SU-DHL-6 (cell line): ENCODE measurements around the gene ST6GALNAC4.

Experiments used
- H2AFZ ChIP-seq: fragments of 200-600 bp; sonication (generic); 2 replicates; pipeline ENCODE4 v1.6.1; 2014; ENCODE audit warnings: low read depth, mild to moderate bottlenecking, moderate library complexity, mixed read lengths, antibody characterized with exemption, low read length; ENCODE audit not compliant: severe bottlenecking
- H3F3A ChIP-seq: fragments of 200-600 bp; shearing (Covaris generic); 2 replicates; pipeline ENCODE4 v1.6.0; 2016; ENCODE audit warnings: antibody characterized with exemption, mild to moderate bottlenecking; ENCODE audit not compliant: insufficient read depth
- H3K27ac ChIP-seq: fragments of 200-600 bp; sonication (generic); 2 replicates; pipeline ENCODE4 v1.5.1; 2016; ENCODE audit warnings: low read depth, mild to moderate bottlenecking, low read length, moderate library complexity, mixed read lengths
- H3K27me3 ChIP-seq: fragments of 200-600 bp; sonication (generic), shearing (Covaris generic); 2 replicates; pipeline ENCODE4 v1.6.0; 2014; ENCODE audit warnings: mild to moderate bottlenecking, low read length
- H3K36me3 ChIP-seq: fragments of 200-600 bp; sonication (generic); 2 replicates; pipeline ENCODE4 v1.6.1; 2014; ENCODE audit warnings: mild to moderate bottlenecking, low read length, mixed read lengths
- H3K4me2 ChIP-seq: fragments of 300-600, 200-600 bp; shearing (Covaris generic), sonication (generic); 2 replicates; pipeline ENCODE4 v1.6.0; 2014; ENCODE audit warnings: low read length, low read depth, mild to moderate bottlenecking; ENCODE audit not compliant: poor library complexity, severe bottlenecking
- H3K4me3 ChIP-seq: fragments of 200-600 bp; sonication (generic); 2 replicates; pipeline ENCODE4 v1.5.1; 2014; ENCODE audit warnings: antibody characterized with exemption, low read length, mild to moderate bottlenecking, mixed read lengths; ENCODE audit not compliant: insufficient read depth, poor library complexity, severe bottlenecking
- H3K79me2 ChIP-seq: fragments of 200-600 bp; sonication (generic); 2 replicates; pipeline ENCODE4 v1.6.1; 2014; ENCODE audit warnings: mild to moderate bottlenecking, low read length, moderate library complexity; ENCODE audit not compliant: insufficient read depth
- H3K9ac ChIP-seq: fragments of 200-600 bp; sonication (generic); 2 replicates; pipeline ENCODE4 v1.7.0; 2014; ENCODE audit warnings: mild to moderate bottlenecking, low read length
- H3K9me2 ChIP-seq: fragments of 200-600 bp; sonication (generic); replicated peaks from 2 replicates; pipeline ENCODE4 v1.6.1; 2014; ENCODE audit warnings: low read length; ENCODE audit not compliant: insufficient read depth
- H3K9me3 ChIP-seq: fragments of 200-600 bp; sonication (generic); 2 replicates; pipeline ENCODE4 v1.6.1; 2014; ENCODE audit warnings: low read length, mixed read lengths; ENCODE audit not compliant: insufficient read depth
- H4K20me1 ChIP-seq: fragments of 200-600 bp; sonication (generic); 2 replicates; pipeline ENCODE4 v1.6.1; 2014; ENCODE audit warnings: low read depth, mild to moderate bottlenecking, antibody characterized with exemption, low read length, moderate library complexity, mixed read lengths
- CTCF ChIP-seq: fragments of 200-600 bp; sonication (generic); IDR thresholded peaks from one replicate; pipeline ENCODE4 v1.5.1; 2017; ENCODE audit warnings: antibody characterized with exemption, mild to moderate bottlenecking, low read length, moderate library complexity; ENCODE audit not compliant: insufficient read depth, poor library complexity, severe bottlenecking
- EZH2phosphoT487 ChIP-seq: fragments of 200-600 bp; sonication (generic), shearing (Covaris generic); conservative IDR thresholded peaks from 2 replicates; pipeline ENCODE4 v1.6.1; 2018; ENCODE audit warnings: mild to moderate bottlenecking, antibody characterized with exemption, low read length, moderate library complexity, mixed read lengths

ST6GALNAC4 gene

DNA sequence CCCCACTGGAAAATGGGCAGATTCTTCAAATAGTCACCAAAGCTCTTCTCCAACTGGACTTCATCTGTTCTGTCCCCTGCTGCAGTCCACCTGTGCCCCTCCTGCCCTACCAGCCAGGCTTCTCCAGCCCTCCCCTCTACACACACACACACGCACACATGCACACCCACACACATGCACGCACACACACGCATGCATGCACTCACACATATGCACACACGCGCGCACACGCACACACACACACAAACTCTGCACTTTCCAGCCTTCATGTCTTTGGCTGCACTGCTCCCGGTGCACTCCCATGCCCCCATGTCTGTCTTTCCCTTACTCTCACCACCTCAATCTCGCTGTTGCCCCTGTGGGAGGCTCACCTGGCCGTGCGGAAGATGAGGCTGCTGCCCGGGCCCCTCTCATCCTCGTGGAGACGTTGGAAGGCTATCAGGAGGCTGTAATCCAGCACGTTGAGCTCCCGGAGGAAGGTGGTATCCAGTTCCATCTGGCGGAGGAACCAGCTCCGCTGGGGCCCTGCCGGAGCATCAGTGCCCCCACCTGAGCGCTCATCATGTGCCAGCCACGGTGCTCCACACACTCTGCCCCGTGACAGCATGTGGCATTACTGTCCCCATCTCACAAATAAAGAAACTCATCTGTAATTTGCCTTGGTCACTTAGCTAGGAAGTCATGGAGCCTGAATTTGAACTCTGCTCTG is 8.0 kb upstream of the ST6GALNAC4 start:
- Histone ChIP-seq H4K20me1 (no peaks in the 10 kb centered on the region), H2AFZ (no peak overlapping the region), H3F3A (peaks cover 1% of the 10 kb centered on the region; the same call in 1 of the 2 replicates), H3K27me3 (no peaks in the 10 kb centered on the region), H3K27ac (no peak overlapping the region), H3K9me3 (no peaks in the 10 kb centered on the region), H3K79me2 (no peaks in the 10 kb centered on the region), H3K4me3 (no peak overlapping the region), H3K4me2 (no peak overlapping the region), H3K9ac (no peak overlapping the region), H3K36me3 (no peaks in the 10 kb centered on the region), H3K9me2 (no peaks in the 10 kb centered on the region)
- TF ChIP-seq EZH2phosphoT487: no peak
- no peak for TF ChIP-seq CTCF

DNA sequence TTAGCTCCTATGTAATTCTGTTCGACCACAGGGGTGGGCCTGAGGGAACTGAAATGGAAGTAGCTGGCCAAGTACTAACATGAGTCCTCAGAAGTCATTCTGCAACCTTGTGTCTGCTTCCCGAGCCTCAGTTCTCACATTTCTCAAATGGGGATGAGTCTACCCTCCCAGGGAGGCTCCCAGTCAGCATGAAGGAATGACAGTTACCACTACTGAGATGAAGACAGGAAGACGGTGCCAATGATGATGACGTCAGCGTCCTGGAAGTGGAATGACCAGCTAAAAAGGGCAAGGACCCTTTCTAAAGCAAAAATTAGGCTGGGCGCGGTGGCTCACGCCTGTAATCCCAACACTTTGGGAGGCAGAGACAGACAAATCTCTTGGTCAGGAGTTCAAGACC is 6.9 kb upstream of the ST6GALNAC4 start:
- no peak overlapping the region for H3K4me3 ChIP-seq

GRCh38 chr9:127923046-127923445 is 6.2 kb upstream of the ST6GALNAC4 start:
- H3K27ac ChIP-seq: no peak overlapping the region
- no peaks in the 10 kb centered on the region for H4K20me1 ChIP-seq
- no peaks in the 10 kb centered on the region for H3K27me3 ChIP-seq
- H3K4me3 ChIP-seq: no peak overlapping the region
- H3K9me3 ChIP-seq: no peaks in the 10 kb centered on the region
- no peak overlapping the region for H3K4me2 ChIP-seq
- no peaks in the 10 kb centered on the region for H3K79me2 ChIP-seq
- H3K9ac ChIP-seq: no peak overlapping the region
- H3F3A ChIP-seq: no peaks in the 10 kb centered on the region
- no peak overlapping the region for H2AFZ ChIP-seq
- H3K36me3 ChIP-seq: no peaks in the 10 kb centered on the region
- no peaks in the 10 kb centered on the region for H3K9me2 ChIP-seq
- TF ChIP-seq EZH2phosphoT487 (no peak), CTCF (no peak)

More for the DNA sequence above, 6.9 kb upstream of the ST6GALNAC4 start:
- H3K27me3 ChIP-seq: no peaks in the 10 kb centered on the region
- no peaks in the 10 kb centered on the region for H3F3A ChIP-seq
- no peak overlapping the region for H3K9ac ChIP-seq
- H4K20me1 ChIP-seq: no peaks in the 10 kb centered on the region
- no peaks in the 10 kb centered on the region for H3K9me3 ChIP-seq
- no peaks in the 10 kb centered on the region for H3K36me3 ChIP-seq
- no peak overlapping the region for H2AFZ ChIP-seq
- H3K27ac ChIP-seq: no peak overlapping the region
- H3K4me2 ChIP-seq: no peak overlapping the region
- H3K9me2 ChIP-seq: no peaks in the 10 kb centered on the region
- no peak for TF ChIP-seq CTCF
- TF ChIP-seq EZH2phosphoT487: no peak
- H3K79me2 ChIP-seq: no peaks in the 10 kb centered on the region
